ENCODE measurements around the gene MYO5A. TPM values are rescaled to one million over a fixed set of nuclear protein-coding genes. Genes with fewer than 3 reads are reported as not detected.

The MYO5A gene
- total RNA-seq, 1 donor from 2014 or later, result 67.8 TPM

DNA sequence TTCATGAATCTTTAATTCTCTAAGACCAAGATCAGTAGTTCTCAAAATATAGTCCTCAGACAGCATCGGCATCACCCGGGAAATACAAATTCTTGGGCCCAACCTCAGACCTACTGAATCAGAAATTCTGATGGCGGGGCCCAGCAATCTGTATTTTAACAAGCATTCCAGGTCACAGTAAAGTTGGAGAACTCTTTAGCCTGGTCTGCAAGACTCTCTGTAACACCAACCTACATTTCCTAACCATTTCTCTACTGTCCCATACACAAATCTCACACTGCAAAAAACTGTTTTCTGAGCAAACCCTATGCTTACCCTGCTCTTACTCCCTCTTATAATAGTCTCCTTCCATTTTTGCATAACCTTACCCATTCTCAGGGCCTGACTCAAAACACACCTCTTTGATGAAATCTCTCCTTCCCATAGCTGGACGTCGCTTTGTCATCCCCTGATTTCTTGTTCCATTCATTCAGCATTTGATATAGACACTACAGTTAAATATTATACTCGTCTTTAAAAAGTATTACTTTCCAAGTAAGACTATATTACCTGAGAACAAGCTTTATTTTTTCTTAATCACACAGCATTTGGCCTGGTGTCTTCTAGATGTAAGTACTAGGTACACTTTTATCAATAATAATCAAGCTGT lies 149.8 kb downstream of the MYO5A start:
- no peak for DNase-seq (ENCODE audit: low spot score)

DNA sequence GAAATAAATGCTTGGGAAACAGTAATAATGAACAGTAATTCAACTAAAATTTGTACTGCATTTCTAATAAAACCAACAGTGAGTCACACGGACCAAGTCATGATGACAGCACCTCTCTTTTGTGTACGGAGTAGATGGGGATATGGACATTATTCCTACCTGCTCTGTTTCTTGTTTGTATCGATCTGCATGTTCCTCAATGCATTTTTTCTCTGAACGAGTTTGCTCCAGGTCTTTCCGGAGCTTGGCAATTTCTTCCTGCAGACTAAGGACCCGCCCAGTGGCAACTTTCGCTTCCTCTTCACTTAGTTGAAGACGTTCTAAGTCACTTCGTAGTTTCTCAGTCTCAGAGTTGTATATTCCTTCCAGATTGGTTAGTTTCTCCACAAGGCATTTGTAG lies 158.7 kb downstream of the MYO5A start:
- no peak for DNase-seq (ENCODE audit: low spot score)

DNA sequence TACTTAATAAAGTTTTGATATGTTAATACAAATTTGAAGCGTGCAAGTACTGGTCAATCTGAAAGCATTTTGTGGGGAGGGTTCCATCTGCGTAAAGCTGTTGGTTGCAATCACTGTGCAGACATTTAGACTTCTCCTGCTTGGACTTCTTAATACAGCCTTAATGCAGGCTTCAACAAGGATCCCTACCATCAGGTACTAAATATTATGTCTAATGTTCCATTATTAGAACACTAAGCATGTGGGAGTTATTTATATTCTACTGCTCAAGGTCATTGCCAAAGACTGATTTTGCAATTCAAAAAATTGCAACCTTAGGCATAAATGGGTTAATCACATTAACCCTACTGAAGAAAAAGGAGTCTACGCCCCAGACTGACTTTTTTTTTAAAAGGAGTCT lies 159.2 kb downstream of the MYO5A start:
- no peak for DNase-seq (ENCODE audit: low spot score)

DNA sequence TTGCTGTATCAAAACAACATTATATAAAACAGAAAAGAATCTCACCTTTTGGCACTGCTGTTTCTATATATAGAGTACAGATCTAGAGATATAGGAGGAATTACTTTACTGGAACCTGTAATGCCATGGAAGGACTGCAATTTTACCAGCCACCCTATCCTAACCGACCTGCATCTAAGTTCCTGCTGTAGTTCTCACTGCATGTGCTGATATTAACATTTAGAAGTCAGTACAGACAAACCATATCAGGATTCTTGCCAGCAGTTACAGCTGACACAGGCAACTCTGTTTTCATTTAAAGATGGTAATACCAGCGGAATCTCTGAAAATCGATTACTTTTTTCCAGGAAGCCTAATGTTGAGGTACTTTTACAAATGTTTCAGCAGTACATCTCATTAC lies 159.7 kb downstream of the MYO5A start:
- no peak for DNase-seq (ENCODE audit: low spot score)

DNA sequence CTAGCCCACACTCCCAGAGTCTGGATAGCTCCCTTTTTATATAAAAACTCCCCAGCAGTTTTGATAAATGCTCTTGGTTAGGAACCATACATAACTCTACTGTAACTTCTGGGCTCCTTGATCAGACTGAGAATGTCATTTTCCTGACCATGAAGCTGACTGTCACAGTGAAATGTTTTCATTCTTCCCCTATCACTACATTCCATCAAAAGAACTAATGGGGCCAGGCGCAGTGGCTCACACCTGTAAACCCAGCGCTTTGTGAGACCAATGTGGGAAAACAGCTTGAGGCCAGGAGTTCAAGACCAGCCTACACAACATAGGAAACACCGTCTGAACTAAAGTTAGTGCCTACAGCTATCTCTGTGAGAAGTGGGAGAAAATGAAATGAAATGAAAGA lies 160.3 kb downstream of the MYO5A start:
- no peak for DNase-seq (ENCODE audit: low spot score)

DNA sequence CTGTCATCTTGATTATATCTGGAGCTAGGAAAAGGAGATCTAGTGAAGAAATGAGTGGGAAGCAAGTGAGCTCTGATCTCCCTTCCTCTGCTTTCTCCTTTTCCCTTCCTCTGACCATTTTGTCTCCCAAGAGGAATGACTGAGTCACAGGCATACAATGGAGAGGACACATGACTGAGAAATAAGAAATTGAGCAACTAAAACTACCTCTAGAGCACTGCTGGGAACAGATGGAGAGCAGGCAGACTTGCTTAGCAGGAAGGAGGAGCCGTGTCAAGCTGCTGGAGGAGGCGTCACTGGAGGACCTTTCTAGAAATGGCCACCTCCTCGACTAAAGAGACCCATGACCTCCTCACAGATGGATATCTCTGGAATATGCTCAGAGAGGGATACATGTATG lies 166.2 kb downstream of the MYO5A start:
- DNase-seq (ENCODE audit: low spot score), result no peak

DNA sequence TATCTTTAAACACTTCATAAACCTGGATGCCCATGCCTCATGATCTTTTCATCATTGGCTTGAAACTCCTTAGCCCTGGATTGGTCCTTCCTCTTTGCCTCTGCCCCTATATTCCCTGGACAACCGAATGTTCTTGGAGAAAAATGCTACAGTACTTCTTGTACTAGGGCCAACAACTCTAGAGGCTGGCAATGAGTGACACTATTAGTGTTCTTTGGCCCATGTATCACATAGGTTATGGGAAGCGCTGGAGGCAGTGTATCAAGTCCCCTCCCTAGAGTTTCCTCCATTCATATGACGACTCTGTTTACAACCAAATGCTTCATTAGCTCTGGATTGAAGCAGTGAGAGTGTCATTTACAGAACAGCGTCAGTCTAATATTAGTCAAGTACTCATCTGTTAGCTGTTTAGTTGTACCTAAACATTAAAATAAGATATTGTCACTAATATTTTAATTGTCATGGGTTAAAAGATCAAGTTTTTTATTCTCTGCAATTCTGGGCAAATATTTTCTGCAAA lies 166.6 kb downstream of the MYO5A start:
- no peak for DNase-seq (ENCODE audit: low spot score)

DNA sequence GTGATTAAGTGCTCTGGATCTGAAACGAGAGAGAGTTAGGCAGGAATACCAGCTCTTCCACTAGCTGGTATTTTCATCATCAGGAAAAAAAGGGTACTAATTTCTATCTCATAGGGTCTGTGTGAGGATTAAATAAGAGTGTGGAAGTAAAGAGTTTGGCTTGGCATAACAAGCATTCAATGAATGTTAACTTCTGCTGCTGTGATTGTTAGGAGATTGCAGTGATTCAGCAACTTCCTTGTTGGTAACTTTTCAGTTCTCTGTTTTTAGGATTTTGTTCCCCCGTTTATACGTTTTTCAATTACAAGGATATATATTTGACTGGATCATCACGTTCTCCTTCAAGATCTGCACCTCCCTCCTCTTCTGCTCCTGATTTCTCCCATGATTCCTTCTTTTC lies 167.2 kb downstream of the MYO5A start:
- DNase-seq (ENCODE audit: low spot score), result no peak

DNA sequence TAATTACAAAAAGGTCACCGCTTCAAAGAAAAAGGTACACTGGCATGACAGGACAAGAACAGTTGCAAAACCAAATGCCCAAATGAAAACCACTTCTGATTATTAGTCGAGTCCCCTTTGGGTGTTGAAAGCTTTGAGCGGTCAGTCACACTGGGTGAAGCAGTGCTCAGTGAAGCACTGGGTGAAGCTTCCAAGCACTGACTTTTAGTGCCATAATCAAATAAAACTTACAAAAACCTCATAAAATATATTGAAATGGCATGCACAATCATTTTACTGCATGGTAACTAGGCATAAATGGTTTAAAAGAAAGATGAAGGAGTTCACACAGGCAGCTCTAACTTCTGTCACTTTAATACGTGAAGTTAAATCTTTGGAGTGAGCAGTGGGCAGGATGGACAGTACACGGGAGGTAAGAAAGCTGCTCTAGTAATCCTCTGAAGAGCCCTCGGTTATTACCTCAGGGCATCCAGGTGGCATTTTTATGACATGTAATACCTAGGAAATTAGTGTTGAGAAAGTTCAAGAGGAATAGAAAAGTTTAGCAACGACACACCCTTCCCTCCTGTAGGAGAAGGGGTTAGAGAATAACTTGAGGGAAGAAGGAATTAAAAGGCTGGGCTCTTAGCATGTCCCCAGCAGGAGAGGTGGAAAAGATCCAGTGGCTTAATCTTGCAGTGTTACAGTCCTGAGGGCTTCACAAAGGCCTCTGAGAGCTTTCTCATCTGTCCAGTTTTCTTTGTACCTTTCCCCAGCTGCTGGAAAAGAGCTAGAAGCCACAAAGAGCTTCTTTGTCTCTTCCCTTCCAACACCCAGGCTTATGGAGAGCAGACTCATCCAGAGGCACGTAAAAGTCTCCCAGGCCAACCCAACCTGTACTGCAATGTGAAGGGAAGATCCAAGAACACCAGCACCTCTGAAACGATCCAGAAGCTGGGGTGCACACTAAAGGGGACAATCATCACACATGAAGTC lies 168.2 kb downstream of the MYO5A start:
- no peak for DNase-seq (ENCODE audit: low spot score)

DNA sequence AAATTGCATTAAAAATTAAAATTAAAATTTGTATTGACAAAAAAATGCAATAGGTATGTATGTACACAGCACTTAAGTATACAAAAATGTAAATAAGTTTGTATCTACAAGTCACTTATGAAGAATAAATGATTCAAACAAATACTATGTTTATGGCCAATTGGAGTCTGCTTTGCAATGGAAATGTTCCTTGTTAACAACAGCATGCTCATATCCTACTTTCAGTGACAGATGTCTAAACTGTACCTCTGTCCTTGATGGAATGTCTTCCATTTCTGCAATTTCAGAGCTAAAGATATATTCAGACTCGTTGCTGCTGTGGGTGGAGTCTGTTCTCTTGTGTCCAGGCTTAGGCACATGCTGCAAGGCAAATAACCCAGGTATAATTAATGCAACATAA lies 169.0 kb downstream of the MYO5A start:
- no peak for DNase-seq (ENCODE audit: low spot score)

DNA sequence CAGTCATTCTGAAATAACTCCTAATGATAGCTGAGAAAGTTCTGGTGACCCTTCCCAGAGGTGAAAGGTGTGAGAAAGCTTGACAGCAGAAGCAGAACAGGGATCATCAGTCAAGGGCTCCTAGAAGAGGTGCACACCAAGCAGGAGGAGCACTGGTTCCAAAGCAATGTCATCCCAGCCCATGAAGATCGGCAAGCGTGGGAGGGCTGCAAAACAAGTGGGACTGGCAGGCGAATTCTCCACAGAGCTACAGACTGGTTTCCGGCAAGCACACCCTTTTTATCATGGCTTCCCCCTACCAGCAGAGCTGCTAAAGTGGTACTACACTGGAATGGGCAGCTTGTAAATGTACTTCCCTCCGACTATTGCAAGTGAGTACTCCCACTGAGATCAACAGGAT lies 170.7 kb downstream of the MYO5A start:
- DNase-seq (ENCODE audit: low spot score), result no peak

DNA sequence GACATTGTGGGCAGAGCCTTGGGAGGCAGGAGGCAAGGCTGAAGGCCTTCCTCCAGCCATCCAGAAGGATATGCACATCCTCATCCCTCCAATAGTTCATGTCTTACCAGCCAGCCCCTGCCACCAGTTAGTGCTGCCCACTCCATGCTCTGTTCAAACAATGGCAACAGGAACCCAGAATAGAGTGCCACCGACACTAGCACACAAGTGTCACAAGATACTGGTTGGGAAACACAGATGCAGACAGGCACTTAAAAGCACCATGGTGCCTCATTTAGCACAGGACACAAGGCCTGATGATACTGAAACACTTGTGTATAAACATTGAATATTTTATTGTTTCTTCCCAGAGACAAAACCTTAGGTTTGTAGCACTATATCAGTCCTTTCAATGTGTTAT lies 176.6 kb downstream of the MYO5A start:
- DNase-seq (ENCODE audit: low spot score), result no peak

DNA sequence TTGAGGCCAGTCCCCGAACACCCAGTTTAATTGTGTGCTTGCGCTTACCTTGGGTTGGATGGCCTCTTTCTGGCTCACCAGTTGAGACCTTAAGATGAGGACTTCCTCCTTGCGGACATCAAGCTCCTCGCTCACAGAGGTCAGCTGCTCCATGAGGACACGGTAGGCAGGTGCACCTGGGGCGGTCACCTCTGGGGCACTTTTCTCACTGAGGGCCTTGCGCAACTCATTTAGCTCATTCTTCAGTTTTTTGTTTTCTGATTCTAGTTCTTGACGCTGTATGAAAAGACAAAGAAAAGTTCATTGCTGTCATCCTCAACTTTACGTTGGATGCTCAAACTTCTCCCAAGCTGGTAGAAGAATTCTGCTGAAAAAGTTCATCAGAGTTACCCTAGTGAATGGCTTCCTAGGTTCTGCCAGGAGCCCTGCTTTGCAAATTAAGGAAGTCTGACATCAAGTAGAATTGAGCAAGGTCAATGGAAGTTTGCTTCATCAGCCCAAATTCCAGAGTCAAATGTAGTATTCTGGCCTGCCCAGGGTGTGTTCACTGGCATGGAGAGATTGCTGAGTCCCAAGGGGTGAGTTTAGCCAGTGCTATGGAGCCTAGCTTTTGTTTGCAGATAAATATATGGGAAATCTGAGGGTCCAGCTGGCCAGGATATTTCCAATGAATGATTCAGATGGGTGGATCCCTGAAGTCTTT lies 177.3 kb downstream of the MYO5A start:
- DNase-seq (ENCODE audit: low spot score), result no peak

DNA sequence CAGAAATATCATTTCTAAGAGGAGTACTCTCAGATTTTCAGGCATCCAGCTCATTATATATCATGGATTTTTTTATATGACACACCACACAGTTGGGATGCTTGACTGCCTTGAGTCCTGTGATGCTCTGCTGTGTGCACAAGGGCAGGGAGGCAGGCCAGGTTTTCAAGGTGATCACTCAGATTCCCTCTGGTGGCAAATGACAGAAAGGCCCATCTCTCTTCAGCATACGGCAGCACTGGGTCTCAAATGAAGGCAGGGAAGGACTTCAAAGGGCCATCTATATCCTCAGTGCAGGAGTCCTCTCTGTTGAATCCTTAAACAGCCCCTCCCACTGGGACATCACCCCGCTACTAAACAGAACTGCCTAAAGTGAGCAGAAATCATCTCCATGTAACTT lies 178.3 kb downstream of the MYO5A start:
- DNase-seq (ENCODE audit: low spot score), result no peak

DNA sequence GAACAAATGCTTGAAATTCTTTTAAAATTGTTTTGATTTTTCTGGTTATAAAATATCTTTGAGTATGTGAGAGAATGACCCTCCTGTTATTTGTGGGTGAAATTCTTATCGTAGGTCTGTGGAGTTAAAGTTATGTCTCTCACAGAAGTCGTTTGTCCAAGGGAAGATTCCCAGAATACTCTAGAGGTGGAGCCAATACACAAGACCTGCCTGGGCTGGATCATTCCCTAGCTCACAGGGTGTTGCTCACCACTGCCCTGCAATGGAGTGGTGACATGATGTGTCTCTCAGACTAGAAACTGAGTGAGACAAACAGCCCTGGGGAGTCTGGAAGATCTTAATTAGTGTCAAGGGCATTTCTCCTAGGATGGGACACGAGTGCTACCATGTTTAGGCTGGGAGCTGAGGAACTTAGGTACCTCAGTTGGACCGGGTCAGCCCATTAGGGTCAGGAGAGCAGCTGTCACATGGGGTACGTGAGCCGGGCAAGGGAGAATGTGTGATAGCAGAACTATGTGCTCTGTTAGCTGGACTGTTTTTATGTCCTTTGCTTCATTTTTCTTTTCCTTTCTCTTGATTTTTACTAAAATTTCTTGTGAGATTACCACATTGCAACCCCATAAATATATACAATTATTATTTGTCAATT lies 179.5 kb downstream of the MYO5A start:
- no peak for DNase-seq (ENCODE audit: low spot score)

DNA sequence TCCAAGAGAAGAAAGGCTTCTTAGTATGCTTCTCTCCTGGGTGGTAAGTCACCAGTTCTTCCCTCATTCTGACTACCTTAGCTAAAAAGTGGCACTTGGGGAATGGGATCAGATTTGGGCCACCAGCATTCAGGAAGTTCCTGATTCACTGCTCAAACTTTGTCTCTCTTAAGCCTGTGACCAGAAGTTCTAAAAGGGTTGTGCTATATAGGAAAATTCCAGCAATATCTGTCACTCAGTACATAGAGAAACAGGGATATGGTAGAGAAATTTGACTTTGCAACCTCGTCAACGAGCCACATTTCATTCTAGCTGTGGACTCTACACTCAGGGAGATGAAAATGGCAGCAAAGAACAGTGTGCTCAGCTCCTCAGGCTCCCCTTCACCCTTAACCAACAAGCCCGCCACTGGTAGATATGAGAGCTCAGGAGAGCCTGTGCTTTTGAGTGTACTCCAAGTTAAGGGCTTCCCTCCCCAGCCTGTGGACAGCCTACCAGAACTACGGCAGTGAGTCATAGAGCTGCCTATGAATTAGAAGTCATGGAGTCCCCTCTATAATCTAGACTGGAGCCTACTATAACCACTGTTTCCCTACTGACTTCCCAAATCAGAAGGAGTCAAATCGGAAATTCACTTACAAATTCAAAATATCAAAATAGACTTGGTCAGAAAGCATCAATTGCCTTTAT lies 180.5 kb downstream of the MYO5A start:
- DNase-seq (ENCODE audit: low spot score), result no peak

DNA sequence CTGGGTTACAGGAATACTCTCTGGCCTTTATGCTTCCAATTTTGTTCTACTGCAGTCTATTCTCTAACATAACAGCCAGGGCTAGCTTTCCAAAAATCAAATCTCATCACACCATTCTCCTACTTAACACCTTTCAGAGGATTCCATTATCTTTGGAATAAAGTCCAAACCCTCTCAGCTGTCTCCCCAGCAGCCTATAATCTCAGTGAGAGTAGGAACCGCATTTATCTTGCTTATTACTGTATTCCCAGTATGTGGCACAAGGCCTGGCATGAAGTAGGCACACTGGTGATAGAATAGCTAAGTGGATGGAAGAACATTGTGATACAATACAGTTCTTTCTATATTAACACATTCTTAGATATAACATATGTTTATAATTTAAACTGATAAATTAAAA lies 184.1 kb downstream of the MYO5A start:
- DNase-seq (ENCODE audit: low spot score), result no peak

DNA sequence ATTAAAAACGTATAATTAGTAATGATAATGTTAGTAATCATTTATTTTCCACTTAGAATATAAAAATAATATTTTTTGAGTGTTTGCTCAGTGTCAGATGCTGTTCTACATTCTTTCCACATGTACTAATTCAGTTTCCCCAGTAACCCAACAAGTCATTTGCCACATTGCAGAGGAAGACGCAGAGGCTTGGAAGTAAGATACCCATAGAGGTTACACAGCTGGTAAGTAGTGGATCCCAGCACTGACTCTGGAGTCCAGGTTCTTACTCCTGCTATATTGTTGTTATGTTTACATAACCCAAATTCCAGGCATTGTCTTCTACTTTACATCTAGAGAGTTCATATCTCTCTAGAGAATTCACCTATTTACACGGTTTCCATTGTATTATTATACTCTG lies 184.8 kb downstream of the MYO5A start:
- no peak for DNase-seq (ENCODE audit: low spot score)

DNA sequence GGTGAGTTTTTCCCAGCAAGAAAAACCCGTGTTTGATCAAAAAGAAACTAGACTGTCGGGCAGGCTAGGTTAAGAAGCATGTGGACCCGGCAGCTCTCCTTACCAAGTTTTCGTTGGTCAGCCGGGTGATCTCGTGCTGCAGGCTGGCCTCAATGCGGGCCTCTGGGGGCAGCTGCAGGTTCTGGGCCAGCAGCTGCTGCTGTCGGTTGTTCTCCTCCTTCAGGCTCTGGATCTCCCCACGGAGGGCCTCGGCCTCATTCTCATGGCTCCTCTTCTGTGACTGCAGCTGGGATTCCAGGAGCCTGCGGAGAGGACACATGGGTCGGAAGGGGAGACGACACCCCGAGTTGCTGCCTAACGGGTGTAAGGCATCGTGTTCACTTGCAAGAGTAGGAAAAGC lies 188.6 kb downstream of the MYO5A start:
- no peak for DNase-seq (ENCODE audit: low spot score)

DNA sequence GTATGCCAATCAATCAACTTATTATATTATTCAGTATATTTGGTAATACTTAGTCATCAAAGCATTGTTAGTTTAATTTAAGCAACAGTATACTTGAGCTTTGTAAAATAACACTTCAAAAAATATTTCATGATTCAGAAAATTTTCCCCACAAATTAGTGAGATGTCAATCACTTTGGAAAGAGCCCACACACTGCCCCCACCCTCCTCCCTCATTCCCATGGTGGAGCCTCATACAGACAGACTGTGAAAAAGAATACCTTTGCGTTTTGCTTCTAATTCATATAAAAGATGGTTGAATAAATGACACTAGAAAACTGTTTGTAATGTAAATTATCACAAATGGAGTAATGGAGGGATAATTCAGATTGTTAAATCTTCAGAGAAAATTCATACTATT lies 189.8 kb downstream of the MYO5A start:
- no peak for DNase-seq (ENCODE audit: low spot score)

DNA sequence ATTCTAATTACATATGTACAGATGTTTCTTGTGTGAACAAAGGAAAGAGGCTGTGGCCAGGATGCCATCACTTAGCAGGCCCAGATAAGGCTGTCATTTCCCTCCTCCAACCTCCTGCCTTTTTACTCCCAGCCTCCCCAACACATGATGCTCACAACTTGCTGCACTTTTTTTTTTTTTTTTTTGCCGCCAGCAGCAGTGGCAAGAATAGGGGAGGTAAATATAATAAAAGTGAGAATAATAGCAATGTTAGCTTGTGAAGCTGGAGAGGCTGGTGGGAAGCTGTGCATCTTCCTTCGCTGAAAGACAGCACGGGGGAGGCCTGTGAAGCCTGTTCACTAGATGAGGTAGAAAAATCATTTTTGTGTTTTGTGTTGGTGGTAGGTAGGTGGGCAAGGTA lies 190.6 kb downstream of the MYO5A start:
- DNase-seq (ENCODE audit: low spot score), result no peak
